Fibroblast of lung (primary cell): Measurements from ENCODE around the gene HOPX.

Experiments
- EZH2 ChIP-seq: IDR thresholded peaks from 2 replicates; pipeline ENCODE4 v1.5.1; 2012; ENCODE audit warnings: low read length, control low read depth, mild to moderate bottlenecking; ENCODE audit errors: missing control alignments
- TF ChIP-seq, protein P1 (sequence below), 2 donors: IDR thresholded peaks in 1 of 2; conservative IDR thresholded peaks in 1 of 2; 1 replicate in 1 of 2; 2 replicates in 1 of 2; pipeline ENCODE4 v1.5.1; 2011 to 2012; ENCODE audit warnings: low read length in 2 of 2, control low read depth in 1 of 2, inconsistent platforms in 1 of 2, low read depth in 1 of 2, mild to moderate bottlenecking in 1 of 2

DNA sequence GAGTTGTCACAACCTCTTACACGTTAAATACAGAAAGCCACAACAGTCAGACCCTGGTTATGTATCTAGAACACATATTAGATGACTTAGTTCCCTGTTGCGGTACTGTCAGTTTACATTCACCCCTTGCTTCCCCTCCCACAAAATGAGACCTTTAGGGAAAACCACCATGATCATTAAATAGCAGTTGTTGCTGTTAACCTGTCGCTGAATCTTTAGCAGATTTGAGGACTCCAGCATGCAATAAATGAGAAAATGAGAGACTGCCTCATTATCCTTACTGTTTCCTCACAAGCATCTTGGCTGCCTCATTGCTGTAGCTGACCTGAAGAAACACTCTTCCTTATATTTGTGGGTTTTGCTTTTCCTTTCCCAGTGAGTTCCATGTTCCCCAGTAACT lies 77.8 kb downstream of the HOPX start:
- TF ChIP-seq, protein P1, sequence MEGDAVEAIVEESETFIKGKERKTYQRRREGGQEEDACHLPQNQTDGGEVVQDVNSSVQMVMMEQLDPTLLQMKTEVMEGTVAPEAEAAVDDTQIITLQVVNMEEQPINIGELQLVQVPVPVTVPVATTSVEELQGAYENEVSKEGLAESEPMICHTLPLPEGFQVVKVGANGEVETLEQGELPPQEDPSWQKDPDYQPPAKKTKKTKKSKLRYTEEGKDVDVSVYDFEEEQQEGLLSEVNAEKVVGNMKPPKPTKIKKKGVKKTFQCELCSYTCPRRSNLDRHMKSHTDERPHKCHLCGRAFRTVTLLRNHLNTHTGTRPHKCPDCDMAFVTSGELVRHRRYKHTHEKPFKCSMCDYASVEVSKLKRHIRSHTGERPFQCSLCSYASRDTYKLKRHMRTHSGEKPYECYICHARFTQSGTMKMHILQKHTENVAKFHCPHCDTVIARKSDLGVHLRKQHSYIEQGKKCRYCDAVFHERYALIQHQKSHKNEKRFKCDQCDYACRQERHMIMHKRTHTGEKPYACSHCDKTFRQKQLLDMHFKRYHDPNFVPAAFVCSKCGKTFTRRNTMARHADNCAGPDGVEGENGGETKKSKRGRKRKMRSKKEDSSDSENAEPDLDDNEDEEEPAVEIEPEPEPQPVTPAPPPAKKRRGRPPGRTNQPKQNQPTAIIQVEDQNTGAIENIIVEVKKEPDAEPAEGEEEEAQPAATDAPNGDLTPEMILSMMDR (conservative IDR thresholded peaks at IDR 0.05 in 1 of 2, IDR thresholded peaks at IDR 0.05 in 1 of 2; ENCODE audit: low read depth in 1 of 2, low read length in 2 of 2): no peak
- TF ChIP-seq EZH2: no peak
